Activated naive CD4-positive, alpha-beta T cell treated with anti-CD3 and anti-CD28 coated beads, Interleukin-2, amount 50 U/mL, for 72 hours (primary cell): ENCODE results near the gene CRLF2. TPM values are rescaled to one million over a fixed set of nuclear protein-coding genes. Genes with fewer than 3 reads are reported as not detected.
A peak's percentile ranks its signal among the peaks of the same experiment; 100 is the strongest.
"Not testable (repeated sequence)": the region's sequence is repeated elsewhere in the genome, so short reads cannot be mapped to it uniquely, and the experiment has no call there.

ENCODE experiments used
- ATAC-seq, 2 donors: fragments of 150-1000 bp; cut with Tn5 transposase; 2 replicates each; pipeline ENCODE4 v1.10.0; 2021; ENCODE audit warnings: mild to moderate bottlenecking in 2 of 2, moderate library complexity in 2 of 2
- DNase-seq, 2 donors: peaks; one replicate each; pipeline ENCODE4 v3.0.0; 2021 to 2022; ENCODE audit warnings: low spot score in 2 of 2
- H3K27ac Mint-ChIP-seq, 2 donors: one replicate each; pipeline ENCODE4 v1.8.0; 2022; ENCODE audit warnings: mild to moderate bottlenecking in 2 of 2, mixed read lengths in 2 of 2
- H3K36me3 Mint-ChIP-seq, 2 donors: one replicate each; pipeline ENCODE4 v1.8.0; 2022; ENCODE audit warnings: mixed read lengths in 2 of 2
- H3K9me3 Mint-ChIP-seq, 2 donors: one replicate each; pipeline ENCODE4 v1.8.0; 2022; ENCODE audit warnings: mixed read lengths in 2 of 2
- total RNA-seq, 2 donors: library from RNA; stranded (reverse); gene quantifications; one replicate each; pipeline ENCODE4 v1.2.3, GENCODE V29; 2022

Gene CRLF2
- total RNA-seq, 2 donors from 2014 or later = 1.3 to 1.6 TPM

DNA sequence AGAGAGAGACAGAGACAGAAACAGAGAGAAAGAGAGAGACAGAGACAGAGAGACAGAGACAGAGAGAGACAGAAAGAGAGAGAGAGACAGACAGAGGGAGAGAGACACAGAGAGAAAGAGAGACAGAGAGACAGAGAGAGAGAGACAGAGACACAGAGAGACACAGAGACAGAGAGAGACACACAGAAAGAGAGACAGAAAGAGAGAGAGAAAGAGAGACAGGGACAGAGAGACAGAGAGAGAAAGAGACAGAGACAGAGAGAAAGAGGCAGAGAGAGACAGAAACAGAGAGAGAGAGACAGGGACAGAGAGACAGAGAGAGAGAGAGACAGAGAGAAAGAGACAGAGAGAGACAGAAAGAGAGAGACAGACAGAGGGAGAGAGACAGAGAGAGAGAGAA is 52.9 kb downstream of the CRLF2 start:
- peaks cover 6 to 17% of the 10 kb centered on the region in 2 donors for H3K9me3 Mint-ChIP-seq
- no peaks in the 10 kb centered on the region for H3K36me3 Mint-ChIP-seq
- peak overlapping the region; percentile 45 to 83 for H3K27ac Mint-ChIP-seq
- DNase-seq (no peak), ATAC-seq (no peak)

DNA sequence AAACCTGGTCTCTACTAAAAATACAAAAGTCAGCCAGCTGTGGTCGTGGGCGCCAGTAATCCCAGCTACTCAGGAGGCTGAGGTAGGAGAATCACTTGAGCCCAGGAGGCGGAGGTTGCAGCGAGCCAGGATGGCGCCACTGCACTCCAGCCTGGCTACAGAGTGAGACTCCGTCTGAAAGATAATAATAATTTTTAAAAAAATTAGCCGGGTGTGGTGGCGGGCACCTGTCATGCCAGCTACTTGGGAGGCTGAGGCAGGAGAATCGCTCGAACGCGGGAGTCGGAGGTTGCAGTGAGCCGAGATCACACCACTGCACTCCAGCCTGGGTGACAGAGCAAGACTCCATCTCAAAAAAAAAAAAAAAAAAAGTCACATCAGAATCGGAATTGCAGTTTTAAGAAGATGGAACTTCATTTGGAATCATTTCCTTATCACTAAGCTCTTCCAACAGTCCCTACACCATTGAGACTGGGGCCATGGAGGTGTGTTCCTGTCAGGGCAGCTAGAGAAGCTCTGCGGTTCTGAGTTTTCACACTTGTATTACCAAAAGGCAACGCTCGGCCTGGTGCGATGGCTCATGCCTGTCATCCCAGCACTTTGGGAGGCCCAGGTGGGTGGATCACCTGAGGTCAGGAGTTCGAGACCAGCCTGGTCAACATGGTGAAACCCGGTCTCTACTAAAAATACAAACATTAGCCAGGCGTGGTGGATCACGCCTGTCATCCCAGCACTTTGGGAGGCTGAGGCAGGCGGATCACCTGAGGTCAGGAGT is 55.6 kb downstream of the CRLF2 start:
- ATAC-seq, DNase-seq: not testable (repeated sequence)
- H3K9me3 Mint-ChIP-seq = peaks cover 6 to 17% of the 10 kb centered on the region in 2 donors

DNA sequence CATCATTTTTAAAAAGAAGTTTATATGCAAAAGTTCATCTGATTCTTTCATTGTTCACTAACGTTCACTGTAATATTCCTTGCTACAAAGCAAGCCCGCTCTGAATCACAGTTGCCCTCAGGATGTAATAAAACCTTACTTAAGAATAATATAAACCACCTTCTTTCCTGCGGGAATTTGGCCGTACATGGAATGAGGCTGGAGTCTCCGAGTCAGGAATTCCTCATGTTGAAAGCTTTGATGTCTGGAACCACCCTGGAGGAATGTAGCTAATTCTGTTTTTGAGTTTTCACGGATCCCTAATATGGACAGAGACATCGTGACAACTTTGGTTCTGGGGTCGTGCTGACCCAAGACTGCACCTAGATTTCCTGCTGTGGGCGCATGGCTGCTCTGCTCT is 58.5 kb downstream of the CRLF2 start:
- H3K36me3 Mint-ChIP-seq = no peaks in the 10 kb centered on the region
- H3K9me3 Mint-ChIP-seq = no peaks in the 10 kb centered on the region
- ATAC-seq = no peak
- no peak for DNase-seq
- no peak overlapping the region for H3K27ac Mint-ChIP-seq

More for the DNA sequence above, 55.6 kb downstream of the CRLF2 start:
- not testable (repeated sequence) for H3K36me3 Mint-ChIP-seq, H3K27ac Mint-ChIP-seq

DNA sequence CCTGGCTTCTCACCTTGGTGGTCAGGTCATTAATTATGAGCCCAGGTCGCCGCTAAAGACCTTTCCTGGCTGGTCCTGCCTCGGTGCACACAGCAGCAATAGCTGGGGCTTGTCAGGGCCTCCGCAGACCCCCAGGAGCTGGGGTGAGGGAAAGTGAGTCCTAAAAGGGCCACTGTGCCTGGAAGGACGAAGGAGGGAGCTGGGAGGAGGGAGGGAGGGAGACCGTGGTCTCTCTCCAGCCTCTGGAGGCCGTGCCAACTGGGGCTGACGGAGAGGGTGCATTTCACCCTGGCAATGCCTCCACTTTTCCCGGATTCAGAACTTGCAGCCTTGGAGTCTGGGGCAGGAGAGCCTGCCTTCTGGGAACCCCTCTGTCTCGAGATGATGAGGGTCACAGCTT is 60.4 kb downstream of the CRLF2 start:
- H3K27ac Mint-ChIP-seq = no peak overlapping the region
- H3K36me3 Mint-ChIP-seq = no peaks in the 10 kb centered on the region
- H3K9me3 Mint-ChIP-seq = no peaks in the 10 kb centered on the region
- ATAC-seq = no peak
- no peak for DNase-seq

DNA sequence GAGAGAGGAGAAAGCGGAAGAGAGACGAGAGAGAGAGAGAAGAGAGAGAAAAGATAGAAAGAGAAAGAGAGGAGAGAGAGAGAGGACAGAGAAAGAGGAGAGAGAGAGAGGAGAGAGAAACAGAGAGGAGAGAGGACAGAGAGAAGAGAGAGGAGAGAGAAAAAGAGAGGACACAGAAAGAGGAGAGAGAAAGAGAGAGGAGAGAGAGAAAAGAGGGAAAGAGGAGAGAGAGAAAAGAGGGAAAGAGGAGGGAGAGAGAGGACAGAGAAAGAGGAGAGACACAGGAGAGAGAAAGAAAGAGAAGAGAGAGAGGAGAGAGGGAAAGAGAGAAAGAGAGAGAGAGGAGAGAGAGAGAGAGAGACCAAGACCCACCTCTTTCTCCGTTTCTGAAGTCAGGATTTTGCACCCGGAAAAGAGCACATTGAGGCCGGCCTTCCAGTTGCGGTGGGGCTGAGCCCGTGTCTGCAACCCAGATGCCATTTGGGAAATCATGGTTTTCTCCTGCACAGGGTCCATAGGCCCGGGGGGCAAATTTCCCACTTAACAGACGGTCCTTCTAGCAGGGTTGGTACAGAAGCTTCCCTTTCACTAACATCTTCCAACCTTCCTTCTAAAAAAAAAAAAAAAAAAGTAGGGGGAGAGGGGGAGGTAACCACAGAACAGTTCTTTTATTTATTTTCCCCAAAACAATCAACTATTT is 60.9 kb downstream of the CRLF2 start:
- H3K27ac Mint-ChIP-seq = no peak overlapping the region
- no peak for ATAC-seq
- no peaks in the 10 kb centered on the region for H3K9me3 Mint-ChIP-seq
- H3K36me3 Mint-ChIP-seq = no peaks in the 10 kb centered on the region
- no peak for DNase-seq

DNA sequence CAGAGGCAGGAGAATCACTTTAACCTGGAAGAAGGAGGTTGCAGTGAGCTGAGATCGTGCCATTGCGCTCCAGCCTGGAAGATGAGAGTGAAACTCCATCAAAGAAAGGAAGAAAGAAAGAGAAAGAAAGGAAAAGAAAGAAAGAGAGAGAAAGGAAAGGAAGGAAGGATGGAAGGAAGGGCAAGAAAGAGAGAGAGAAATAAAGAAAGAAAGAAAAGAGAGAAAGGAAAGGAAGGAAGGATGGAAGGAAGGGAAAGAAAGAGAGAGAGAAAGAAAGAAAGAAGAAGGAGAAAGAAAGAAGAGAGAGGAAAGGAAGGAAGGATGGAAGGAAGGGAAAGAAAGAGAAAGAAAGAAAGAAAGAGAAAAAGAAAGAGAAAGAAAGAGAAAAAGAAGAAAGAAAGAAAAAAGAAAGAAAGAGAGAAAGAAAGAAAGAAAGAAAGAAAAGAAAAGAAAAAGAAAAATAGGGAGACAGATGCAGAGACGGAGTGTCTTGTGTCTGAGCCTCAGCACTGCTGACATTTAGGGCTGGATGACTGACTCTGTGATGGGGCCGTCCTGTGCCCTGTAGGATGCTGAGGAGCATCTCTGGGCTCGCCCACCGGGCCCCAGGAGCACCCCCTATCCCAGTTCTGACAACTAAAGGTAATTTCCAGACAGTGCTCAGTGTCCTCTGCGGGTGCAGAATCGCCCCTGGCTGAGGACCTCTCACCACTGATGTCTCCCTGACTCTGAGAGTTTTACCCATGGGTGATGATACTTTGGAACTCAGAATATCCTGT is 61.7 kb downstream of the CRLF2 start:
- H3K9me3 Mint-ChIP-seq = no peaks in the 10 kb centered on the region
- DNase-seq = no peak
- no peak for ATAC-seq
- peak overlapping the region in 1 of 2 donors; percentile 13 for H3K27ac Mint-ChIP-seq
- H3K36me3 Mint-ChIP-seq = no peaks in the 10 kb centered on the region

DNA sequence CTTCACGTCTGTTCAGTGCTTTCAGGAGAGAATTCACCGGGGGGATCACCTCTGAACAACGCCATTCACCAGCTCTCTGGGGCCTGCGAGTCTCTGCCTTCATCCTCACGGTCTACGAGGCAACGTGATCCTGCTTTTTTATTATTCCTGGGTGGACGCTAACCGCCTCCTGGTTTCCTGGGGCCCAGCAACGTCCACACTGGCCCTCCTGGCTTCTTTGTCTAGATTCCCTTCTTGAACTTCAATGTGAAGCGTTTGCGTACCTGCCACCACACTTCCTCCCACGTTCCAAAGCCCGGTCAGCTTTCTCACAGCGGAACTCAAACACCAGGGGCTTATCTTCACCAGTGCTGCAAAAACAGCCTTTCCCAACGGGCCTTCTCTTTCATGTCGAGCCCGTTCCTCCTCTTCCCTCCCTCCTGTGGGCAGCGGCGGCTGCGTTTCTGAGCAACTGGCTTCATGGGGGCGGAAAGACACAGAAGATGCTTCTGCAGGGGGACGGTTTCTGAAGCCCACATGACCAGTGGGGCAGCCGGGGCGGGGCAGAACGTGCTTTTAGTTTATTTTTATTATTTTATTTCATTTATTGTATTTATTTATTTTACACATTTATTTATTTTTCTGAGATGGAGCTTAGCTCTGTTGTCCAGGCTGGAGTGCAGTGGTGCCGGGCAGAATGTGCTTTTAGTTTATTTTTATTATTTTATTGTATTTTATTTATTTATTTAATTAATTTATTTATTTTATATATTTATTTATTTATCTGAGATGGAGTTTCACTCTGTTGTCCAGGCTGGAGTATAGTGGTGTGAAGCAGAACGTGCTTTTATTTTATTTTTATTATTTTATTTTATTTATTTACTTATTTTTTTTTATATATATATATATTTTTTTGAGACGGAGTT is 64.6 kb downstream of the CRLF2 start:
- no peak for DNase-seq
- no peak overlapping the region for H3K27ac Mint-ChIP-seq

DNA sequence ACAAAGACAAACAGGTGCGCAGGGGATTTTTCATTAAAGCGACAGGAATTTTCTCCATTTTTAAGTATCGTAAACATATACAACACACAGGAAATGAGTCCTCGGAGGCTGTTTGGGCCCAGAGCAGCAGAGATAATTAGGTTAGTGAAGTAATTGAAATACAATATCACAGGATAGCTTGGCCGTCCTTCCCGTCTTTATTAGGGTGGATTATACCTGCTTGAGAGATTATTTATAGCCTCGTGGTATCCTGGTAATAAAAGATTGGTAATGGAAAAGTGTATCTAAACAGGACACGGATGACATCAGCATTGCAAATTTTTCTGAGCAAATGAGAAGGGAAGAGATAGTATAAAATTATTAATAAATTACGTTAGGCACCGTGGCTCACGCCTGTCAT is 68.2 kb downstream of the CRLF2 start:
- no peak for ATAC-seq
- DNase-seq = no peak
- Mint-ChIP-seq H3K9me3 (no peaks in the 10 kb centered on the region), H3K36me3 (no peaks in the 10 kb centered on the region), H3K27ac (no peak overlapping the region)

More for the DNA sequence above, 64.6 kb downstream of the CRLF2 start:
- ATAC-seq = no peak
- Mint-ChIP-seq H3K9me3 (no peaks in the 10 kb centered on the region), H3K36me3 (no peaks in the 10 kb centered on the region)

Other genes starting within 250 kb of the CRLF2 start
- under 1 TPM; 0.18 to 0.50 TPM for gene CSF2RA, start 56.2 kb upstream of the CRLF2 start, total RNA-seq
- gene IL3RA, start 124.1 kb upstream of the CRLF2 start, total RNA-seq = under 1 TPM; 0.41 to 0.73 TPM
- gene SLC25A6, start 179.5 kb upstream of the CRLF2 start, total RNA-seq = 100 to 1,000 TPM; 382 to 645 TPM
- gene ASMTL, start 240.3 kb upstream of the CRLF2 start, total RNA-seq = 10 to 100 TPM; 54.9 to 58.0 TPM